ENCODE results near the gene BCAS4.
"Not testable (repeated sequence)": the region's sequence is repeated elsewhere in the genome, so short reads cannot be mapped to it uniquely, and the experiment has no call there.

The BCAS4 gene

GRCh38 chr20:50874111-50874757 is 79.4 kb downstream of the BCAS4 start:
- FAIRE-seq, result no peak
- no peak for DNase-seq (ENCODE audit: low spot score)

- DNase-seq (ENCODE audit: low spot score) (no peak), FAIRE-seq (no peak)
Observed at GRCh38 chr20:50874758-50875665, 80.2 kb downstream of the BCAS4 start.

- no peak for DNase-seq (ENCODE audit: low spot score)
- FAIRE-seq, result no peak
Observed at GRCh38 chr20:50876063-50876685, 81.3 kb downstream of the BCAS4 start.

GRCh38 chr20:50876816-50877215 is 82.0 kb downstream of the BCAS4 start:
- FAIRE-seq, result no peak

GRCh38 chr20:50877232-50877743 is 82.4 kb downstream of the BCAS4 start:
- DNase-seq (ENCODE audit: low spot score) (no peak), FAIRE-seq (no peak)

More at GRCh38 chr20:50876816-50877215, 82.0 kb downstream of the BCAS4 start:
- DNase-seq (ENCODE audit: low spot score), result no peak

GRCh38 chr20:50879649-50880550 is 85.0 kb downstream of the BCAS4 start:
- FAIRE-seq, result no peak
- DNase-seq (ENCODE audit: low spot score), result no peak

- DNase-seq (ENCODE audit: low spot score), result not testable (repeated sequence)
Observed at GRCh38 chr20:50881759-50882424, 87.0 kb downstream of the BCAS4 start.

GRCh38 chr20:50883856-50884255 is 89.0 kb downstream of the BCAS4 start:
- DNase-seq (ENCODE audit: low spot score) (no peak), FAIRE-seq (no peak)

More at GRCh38 chr20:50881759-50882424, 87.0 kb downstream of the BCAS4 start:
- not testable (repeated sequence) for FAIRE-seq

GRCh38 chr20:50885068-50885467 is 90.2 kb downstream of the BCAS4 start:
- FAIRE-seq, result no peak
- DNase-seq (ENCODE audit: low spot score), result no peak

GRCh38 chr20:50885781-50886180 is 90.9 kb downstream of the BCAS4 start:
- FAIRE-seq (no peak), DNase-seq (ENCODE audit: low spot score) (no peak)

- DNase-seq (ENCODE audit: low spot score), result no peak
- FAIRE-seq, result no peak
Observed at GRCh38 chr20:50886184-50886790, 91.4 kb downstream of the BCAS4 start.

- FAIRE-seq (no peak), DNase-seq (ENCODE audit: low spot score) (no peak)
Observed at GRCh38 chr20:50887576-50887975, 92.7 kb downstream of the BCAS4 start.

- FAIRE-seq (no peak), DNase-seq (ENCODE audit: low spot score) (no peak)
Observed at GRCh38 chr20:50891138-50891537, 96.3 kb downstream of the BCAS4 start.

- DNase-seq (ENCODE audit: low spot score), result no peak
- no peak for FAIRE-seq
Observed at GRCh38 chr20:50892394-50892793, 97.5 kb downstream of the BCAS4 start.

- FAIRE-seq (no peak), DNase-seq (ENCODE audit: low spot score) (no peak)
Observed at GRCh38 chr20:50893620-50894019, 98.8 kb downstream of the BCAS4 start.

GRCh38 chr20:50895111-50895830 is 100.4 kb downstream of the BCAS4 start:
- FAIRE-seq (no peak), DNase-seq (ENCODE audit: low spot score) (no peak)

GRCh38 chr20:50898475-50898874 is 103.6 kb downstream of the BCAS4 start:
- DNase-seq (ENCODE audit: low spot score) (no peak), FAIRE-seq (no peak)

- FAIRE-seq, result no peak
- no peak for DNase-seq (ENCODE audit: low spot score)
Observed at GRCh38 chr20:50900261-50900660, 105.4 kb downstream of the BCAS4 start.

GRCh38 chr20:50901301-50901700 is 106.4 kb downstream of the BCAS4 start:
- DNase-seq (ENCODE audit: low spot score) (no peak), FAIRE-seq (no peak)
